ENCODE measurements around the gene STPG3.

DNA sequence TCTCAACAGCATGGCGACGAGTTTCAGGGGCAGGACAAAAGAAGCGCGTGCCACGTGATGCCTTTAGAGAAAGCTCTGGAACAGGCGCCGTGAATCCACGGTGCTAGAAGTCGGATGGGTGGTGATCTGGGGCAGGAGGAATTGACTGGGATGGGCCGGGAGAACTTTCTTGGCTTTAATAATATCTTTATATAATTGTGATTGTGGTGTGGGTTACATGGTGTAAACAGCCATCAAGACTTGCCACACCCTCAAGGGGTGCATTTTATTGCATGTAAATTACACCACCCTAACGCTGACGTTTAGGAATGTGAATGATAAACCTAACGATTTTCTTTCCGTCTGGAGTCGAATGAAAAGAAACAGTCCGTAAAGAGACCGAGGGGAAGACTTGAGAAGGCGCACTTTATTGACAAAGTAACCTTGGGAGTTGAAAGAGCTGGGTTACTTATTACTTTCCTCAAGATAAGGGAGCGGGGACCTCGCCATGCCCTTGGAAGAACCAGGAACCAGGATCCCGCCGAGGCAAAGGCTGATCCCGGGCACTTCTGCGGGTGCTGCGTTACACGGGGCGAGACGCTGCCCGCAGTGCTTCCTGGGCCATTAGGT lies 42.5 kb downstream of the STPG3 start:
- TF ChIP-seq CTCF (IDR thresholded peaks at IDR 0.05 in 8 of 11, conservative IDR thresholded peaks at IDR 0.05 in 3 of 11) (no peak), POLR2A (IDR thresholded peaks at IDR 0.05) (no peak)

All from spleen (tissue), 7 donors.